Measurements from ENCODE around the gene FAM114A1. TPM values are rescaled to one million over a fixed set of nuclear protein-coding genes. Genes with fewer than 3 reads are reported as not detected.

The FAM114A1 gene
- total RNA-seq, 1 experiment from 2014 or later: 32.0 TPM

DNA sequence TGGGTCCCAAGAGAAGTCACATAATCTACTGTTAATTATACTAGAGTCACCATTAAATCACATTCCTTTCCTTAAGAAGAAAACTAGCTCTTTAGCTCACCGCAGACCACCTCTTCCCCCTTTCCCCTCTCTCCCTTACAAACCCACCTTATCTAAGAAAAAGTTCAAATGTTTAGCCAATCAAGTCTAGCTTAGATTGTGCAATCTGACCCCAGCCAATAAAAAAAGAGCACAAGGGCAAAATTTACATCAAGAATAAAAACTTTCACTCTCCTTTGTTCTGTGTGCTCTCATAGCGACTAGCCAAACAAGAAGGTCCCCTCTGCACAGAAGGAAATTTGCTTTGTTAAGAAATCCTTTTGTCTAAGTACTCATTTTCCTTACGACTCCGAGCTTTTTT, 88.4 kb downstream of the FAM114A1 start:
- ATAC-seq (no peak), DNase-seq (ENCODE audit: low read depth, low spot score) (no peak)
- no TSS peak for BruUV-seq (replicated peaks)
- POLR2A ChIA-PET: no interaction called here
- intact Hi-C loops (cut with micrococcal nuclease; ENCODE audit: unreplicated experiment) (no loop called here), in situ Hi-C loops (cut with HindIII; ENCODE audit: low pct_unique_long_range_greater_than_20kb, low sequenced_read_pairs) (no loop called here)
- Histone ChIP-seq H3K9me3 (ENCODE audit: control insufficient read depth, insufficient read depth, low read depth, low read length) (no peaks in the 10 kb centered on the region), H3K27ac (ENCODE audit: low read length) (no peak overlapping the region), H3K36me3 (ENCODE audit: control insufficient read depth, insufficient read depth, low read length) (no peaks in the 10 kb centered on the region), H3K4me3 (ENCODE audit: low read depth in 2 of 2, low read length in 2 of 2) (no peak overlapping the region), H3K27me3 (ENCODE audit: control insufficient read depth, insufficient read depth, low read length) (no peaks in the 10 kb centered on the region), H3K4me1 (ENCODE audit: control insufficient read depth, insufficient read depth, low read length) (no peaks in the 10 kb centered on the region)
- TF ChIP-seq, protein P1, sequence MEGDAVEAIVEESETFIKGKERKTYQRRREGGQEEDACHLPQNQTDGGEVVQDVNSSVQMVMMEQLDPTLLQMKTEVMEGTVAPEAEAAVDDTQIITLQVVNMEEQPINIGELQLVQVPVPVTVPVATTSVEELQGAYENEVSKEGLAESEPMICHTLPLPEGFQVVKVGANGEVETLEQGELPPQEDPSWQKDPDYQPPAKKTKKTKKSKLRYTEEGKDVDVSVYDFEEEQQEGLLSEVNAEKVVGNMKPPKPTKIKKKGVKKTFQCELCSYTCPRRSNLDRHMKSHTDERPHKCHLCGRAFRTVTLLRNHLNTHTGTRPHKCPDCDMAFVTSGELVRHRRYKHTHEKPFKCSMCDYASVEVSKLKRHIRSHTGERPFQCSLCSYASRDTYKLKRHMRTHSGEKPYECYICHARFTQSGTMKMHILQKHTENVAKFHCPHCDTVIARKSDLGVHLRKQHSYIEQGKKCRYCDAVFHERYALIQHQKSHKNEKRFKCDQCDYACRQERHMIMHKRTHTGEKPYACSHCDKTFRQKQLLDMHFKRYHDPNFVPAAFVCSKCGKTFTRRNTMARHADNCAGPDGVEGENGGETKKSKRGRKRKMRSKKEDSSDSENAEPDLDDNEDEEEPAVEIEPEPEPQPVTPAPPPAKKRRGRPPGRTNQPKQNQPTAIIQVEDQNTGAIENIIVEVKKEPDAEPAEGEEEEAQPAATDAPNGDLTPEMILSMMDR (IDR thresholded peaks at IDR 0.05): no peak
- TF ChIP-seq TCF7L2 (IDR thresholded peaks at IDR 0.05; ENCODE audit: low read depth, low read length) (no peak), POLR2AphosphoS5 (IDR thresholded peaks at IDR 0.05; ENCODE audit: low read depth, low read length) (no peak), SIN3A (IDR thresholded peaks at IDR 0.05; ENCODE audit: borderline replicate concordance, insufficient read depth, low read depth, low read length) (no peak)
- TF ChIP-seq, protein P2, sequence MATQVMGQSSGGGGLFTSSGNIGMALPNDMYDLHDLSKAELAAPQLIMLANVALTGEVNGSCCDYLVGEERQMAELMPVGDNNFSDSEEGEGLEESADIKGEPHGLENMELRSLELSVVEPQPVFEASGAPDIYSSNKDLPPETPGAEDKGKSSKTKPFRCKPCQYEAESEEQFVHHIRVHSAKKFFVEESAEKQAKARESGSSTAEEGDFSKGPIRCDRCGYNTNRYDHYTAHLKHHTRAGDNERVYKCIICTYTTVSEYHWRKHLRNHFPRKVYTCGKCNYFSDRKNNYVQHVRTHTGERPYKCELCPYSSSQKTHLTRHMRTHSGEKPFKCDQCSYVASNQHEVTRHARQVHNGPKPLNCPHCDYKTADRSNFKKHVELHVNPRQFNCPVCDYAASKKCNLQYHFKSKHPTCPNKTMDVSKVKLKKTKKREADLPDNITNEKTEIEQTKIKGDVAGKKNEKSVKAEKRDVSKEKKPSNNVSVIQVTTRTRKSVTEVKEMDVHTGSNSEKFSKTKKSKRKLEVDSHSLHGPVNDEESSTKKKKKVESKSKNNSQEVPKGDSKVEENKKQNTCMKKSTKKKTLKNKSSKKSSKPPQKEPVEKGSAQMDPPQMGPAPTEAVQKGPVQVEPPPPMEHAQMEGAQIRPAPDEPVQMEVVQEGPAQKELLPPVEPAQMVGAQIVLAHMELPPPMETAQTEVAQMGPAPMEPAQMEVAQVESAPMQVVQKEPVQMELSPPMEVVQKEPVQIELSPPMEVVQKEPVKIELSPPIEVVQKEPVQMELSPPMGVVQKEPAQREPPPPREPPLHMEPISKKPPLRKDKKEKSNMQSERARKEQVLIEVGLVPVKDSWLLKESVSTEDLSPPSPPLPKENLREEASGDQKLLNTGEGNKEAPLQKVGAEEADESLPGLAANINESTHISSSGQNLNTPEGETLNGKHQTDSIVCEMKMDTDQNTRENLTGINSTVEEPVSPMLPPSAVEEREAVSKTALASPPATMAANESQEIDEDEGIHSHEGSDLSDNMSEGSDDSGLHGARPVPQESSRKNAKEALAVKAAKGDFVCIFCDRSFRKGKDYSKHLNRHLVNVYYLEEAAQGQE (IDR thresholded peaks at IDR 0.05; ENCODE audit: insufficient read depth in 1 of 2, low read depth in 2 of 2, low read length in 1 of 2): no peak
- CTCF ChIA-PET: no interaction called here

DNA sequence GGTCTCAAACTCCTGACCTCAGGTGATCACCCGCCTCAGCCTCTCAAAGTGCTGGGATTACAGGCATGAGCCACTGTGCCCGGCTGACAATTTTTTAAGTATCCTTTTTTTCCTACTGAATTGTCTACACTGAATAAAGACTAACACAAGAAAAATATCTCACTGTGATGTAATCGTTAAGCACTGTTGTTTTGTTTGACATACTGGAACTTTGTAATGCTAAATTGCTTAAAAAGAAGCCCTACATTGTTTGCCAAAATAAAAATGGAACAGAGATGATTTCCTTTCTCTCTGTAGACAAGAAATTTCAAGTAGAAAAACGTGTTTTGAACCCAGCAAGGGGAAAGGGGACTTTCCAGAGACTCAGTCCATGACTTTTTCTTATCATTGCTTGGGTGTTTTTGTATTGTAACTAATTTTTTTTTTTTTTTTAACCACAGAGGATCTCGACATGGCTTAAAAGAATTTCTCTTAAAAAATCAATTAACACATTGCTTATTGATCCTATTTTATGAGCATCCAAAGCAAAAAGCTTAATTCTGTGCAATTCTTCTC, 89.7 kb downstream of the FAM114A1 start:
- in situ Hi-C loops (cut with HindIII; ENCODE audit: low pct_unique_long_range_greater_than_20kb, low sequenced_read_pairs) (no loop called here), intact Hi-C loops (cut with micrococcal nuclease; ENCODE audit: unreplicated experiment) (no loop called here)
- Histone ChIP-seq H3K36me3 (ENCODE audit: control insufficient read depth, insufficient read depth, low read length) (no peaks in the 10 kb centered on the region), H3K27me3 (ENCODE audit: control insufficient read depth, insufficient read depth, low read length) (no peaks in the 10 kb centered on the region), H3K9me3 (ENCODE audit: control insufficient read depth, insufficient read depth, low read depth, low read length) (no peaks in the 10 kb centered on the region), H3K4me1 (ENCODE audit: control insufficient read depth, insufficient read depth, low read length) (no peaks in the 10 kb centered on the region), H3K4me3 (ENCODE audit: low read depth in 2 of 2, low read length in 2 of 2) (no peak overlapping the region), H3K27ac (ENCODE audit: low read length) (no peak overlapping the region)
- DNase-seq (ENCODE audit: low read depth, low spot score): no peak
- ChIA-PET CTCF (no interaction called here), POLR2A (no interaction called here)
- ATAC-seq: no peak
- TF ChIP-seq, protein P1 (IDR thresholded peaks at IDR 0.05): no peak
- TF ChIP-seq TCF7L2 (IDR thresholded peaks at IDR 0.05; ENCODE audit: low read depth, low read length) (no peak), SIN3A (IDR thresholded peaks at IDR 0.05; ENCODE audit: borderline replicate concordance, insufficient read depth, low read depth, low read length) (no peak), POLR2AphosphoS5 (IDR thresholded peaks at IDR 0.05; ENCODE audit: low read depth, low read length) (no peak)
- TF ChIP-seq, protein P2 (IDR thresholded peaks at IDR 0.05; ENCODE audit: insufficient read depth in 1 of 2, low read depth in 2 of 2, low read length in 1 of 2): no peak
- BruUV-seq (replicated peaks): no TSS peak
